Thoracic aorta (tissue), 2 donors: ENCODE results near the gene TRIM7. TPM values are rescaled to one million over a fixed set of nuclear protein-coding genes. Genes with fewer than 3 reads are reported as not detected.
"Not testable (repeated sequence)": the region's sequence is repeated elsewhere in the genome, so short reads cannot be mapped to it uniquely, and the experiment has no call there.

ENCODE experiments used
- ATAC-seq: fragments of 150-250 bp; one replicate; pipeline ENCODE4 v1.8.0; 2017; ENCODE audit warnings: low read depth; ENCODE audit not compliant: insufficient number of reproducible peaks, low FRiP score
- DNase-seq: peaks from one replicate; pipeline ENCODE4 v3.0.0-alpha.2; 2020; ENCODE audit warnings: low spot score
- H3K27ac ChIP-seq, 2 donors: fragments of 200-600 bp; sonication (generic); 1 replicate in 1 of 2; 2 replicates in 1 of 2; pipeline ENCODE4 v1.5.1; 2016; ENCODE audit warnings: mild to moderate bottlenecking in 2 of 2, moderate library complexity in 2 of 2
- H3K27me3 ChIP-seq: fragments of 200-600 bp; sonication (generic); replicated peaks from 2 replicates; pipeline ENCODE4 v1.6.0; 2016; ENCODE audit warnings: mild to moderate bottlenecking; ENCODE audit not compliant: insufficient read depth
- H3K36me3 ChIP-seq: fragments of 200-600 bp; sonication (generic); one replicate; pipeline ENCODE4 v1.5.1; 2016
- H3K4me1 ChIP-seq, 2 donors: fragments of 200-600 bp; sonication (generic); 1 replicate in 1 of 2; 2 replicates in 1 of 2; pipeline versions ENCODE4 v1.5.1 to v1.6.0; 2016; ENCODE audit warnings: low read depth in 2 of 2, mild to moderate bottlenecking in 1 of 2; ENCODE audit not compliant: control insufficient read depth in 1 of 2
- H3K4me3 ChIP-seq: fragments of 200-600 bp; sonication (generic); 2 replicates; pipeline ENCODE4 v1.5.1; 2016; ENCODE audit warnings: mild to moderate bottlenecking
- H3K9me3 ChIP-seq: fragments of 200-600 bp; sonication (generic); 2 replicates; pipeline ENCODE4 v1.5.1; 2016
- CTCF ChIP-seq: fragments of 200-600 bp; sonication (generic); IDR thresholded peaks from one replicate; pipeline ENCODE4 v1.5.1; 2019; ENCODE audit warnings: antibody characterized with exemption
- total RNA-seq, 2 donors: library from RNA; depleted of rRNA; stranded (reverse); fragments of >200 nt; gene quantifications; one replicate each; pipeline versions ENCODE4 v1.1.0 to v1.2.3, GENCODE V29; 2016

The TRIM7 gene
- total RNA-seq, 2 donors from 2014 or later = 11.4 to 14.7 TPM

- H3K4me3 ChIP-seq = peak overlapping the region; percentile 66
- H3K27ac ChIP-seq = peak overlapping the region in 1 of 2 donors; percentile 25
- ATAC-seq = no peak
- DNase-seq = no peak
- no peaks in the 10 kb centered on the region for H3K36me3 ChIP-seq
- no peaks in the 10 kb centered on the region for H3K27me3 ChIP-seq
- H3K9me3 ChIP-seq = no peaks in the 10 kb centered on the region
- no peak for TF ChIP-seq CTCF
- H3K4me1 ChIP-seq = peaks cover 9% of the 10 kb centered on the region in 2 donors
Measured at GRCh38 chr5:181215997-181216989, 11.3 kb upstream of the TRIM7 start.

- H3K4me3 ChIP-seq, H3K4me1 ChIP-seq, H3K9me3 ChIP-seq, H3K27ac ChIP-seq, ATAC-seq, H3K36me3 ChIP-seq, DNase-seq, H3K27me3 ChIP-seq: not testable (repeated sequence)
Measured at GRCh38 chr5:181214249-181214648, 9.3 kb upstream of the TRIM7 start.

- H3K27ac ChIP-seq = no peak overlapping the region
- no peak for DNase-seq
- no peak for TF ChIP-seq CTCF
- H3K4me3 ChIP-seq = no peak overlapping the region
- ATAC-seq = no peak
- no peaks in the 10 kb centered on the region for H3K27me3 ChIP-seq
- H3K36me3 ChIP-seq = no peaks in the 10 kb centered on the region
- H3K9me3 ChIP-seq = no peaks in the 10 kb centered on the region
- peaks cover 5 to 9% of the 10 kb centered on the region in 2 donors for H3K4me1 ChIP-seq
Measured at GRCh38 chr5:181212934-181213333, 7.9 kb upstream of the TRIM7 start.

GRCh38 chr5:181212080-181212479 is 7.1 kb upstream of the TRIM7 start:
- Histone ChIP-seq H3K9me3 (no peaks in the 10 kb centered on the region), H3K36me3 (no peaks in the 10 kb centered on the region), H3K27ac (no peak overlapping the region), H3K4me3 (no peak overlapping the region), H3K4me1 (peaks cover 5 to 9% of the 10 kb centered on the region in 2 donors), H3K27me3 (no peaks in the 10 kb centered on the region)
- DNase-seq (no peak), ATAC-seq (no peak)
- no peak for TF ChIP-seq CTCF

- H3K27me3 ChIP-seq = no peaks in the 10 kb centered on the region
- H3K36me3 ChIP-seq = no peaks in the 10 kb centered on the region
- peaks cover 6 to 7% of the 10 kb centered on the region in 2 donors for H3K4me1 ChIP-seq
- H3K4me3 ChIP-seq = no peak overlapping the region
- H3K27ac ChIP-seq = no peak overlapping the region
- H3K9me3 ChIP-seq = no peaks in the 10 kb centered on the region
- no peak for DNase-seq
- no peak for ATAC-seq
- no peak for TF ChIP-seq CTCF
Measured at GRCh38 chr5:181211208-181211607, 6.2 kb upstream of the TRIM7 start.

- ATAC-seq, DNase-seq, H3K27me3 ChIP-seq, H3K27ac ChIP-seq, H3K9me3 ChIP-seq, H3K4me3 ChIP-seq, H3K36me3 ChIP-seq: not testable (repeated sequence)
- peaks cover 8 to 11% of the 10 kb centered on the region in 2 donors for H3K4me1 ChIP-seq
Measured at GRCh38 chr5:181210698-181211097, 5.7 kb upstream of the TRIM7 start.

GRCh38 chr5:181210148-181210547 is 5.2 kb upstream of the TRIM7 start:
- not testable (repeated sequence) for H3K9me3 ChIP-seq, DNase-seq, H3K36me3 ChIP-seq, H3K27ac ChIP-seq, H3K4me3 ChIP-seq, ATAC-seq, H3K27me3 ChIP-seq
- H3K4me1 ChIP-seq = peaks cover 13 to 14% of the 10 kb centered on the region in 2 donors

- ATAC-seq, H3K9me3 ChIP-seq, H3K36me3 ChIP-seq, H3K27me3 ChIP-seq, H3K4me3 ChIP-seq, DNase-seq, H3K27ac ChIP-seq: not testable (repeated sequence)
- peaks cover 14 to 23% of the 10 kb centered on the region in 2 donors for H3K4me1 ChIP-seq
Measured at GRCh38 chr5:181209006-181209405, 4.0 kb upstream of the TRIM7 start.
